HEK293T (cell line): ENCODE data around the gene DMRTB1.

Source experiments
- CTCF ChIA-PET: fragments of 350-600 bp; formaldehyde crosslinking; extraction: SDS; loops from one replicate; lab custom pipeline; 2021; ENCODE audit warnings: antibody characterized with exemption, inconsistent platforms; lab: Yijun Ruan, JAX
- POLR2A ChIA-PET: fragments of 350-600 bp; formaldehyde crosslinking; extraction: SDS; loops from one replicate; lab custom pipeline; 2020; ENCODE audit warnings: antibody characterized with exemption, inconsistent platforms; lab: Yijun Ruan, JAX
- DNase-seq: peaks from one replicate; pipeline ENCODE4 v3.0.0; 2012; ENCODE audit warnings: mixed read lengths; ENCODE audit errors: extremely low spot score
- ARNT ChIP-seq: fragments of 450-650 bp; IDR thresholded peaks from 2 replicates; pipeline ENCODE4 v1.6.1; 2017; ENCODE audit warnings: mild to moderate bottlenecking
- BHLHE40 ChIP-seq: fragments of 450-650 bp; IDR thresholded peaks from 2 replicates; pipeline ENCODE4 v1.6.1; 2016; ENCODE audit warnings: mild to moderate bottlenecking, moderate library complexity, borderline replicate concordance
- CTBP1 ChIP-seq: fragments of 450-650 bp; IDR thresholded peaks from 2 replicates; pipeline ENCODE4 v1.6.1; 2016; ENCODE audit warnings: borderline replicate concordance
- ELF4 ChIP-seq: fragments of 450-650 bp; IDR thresholded peaks from 2 replicates; pipeline ENCODE4 v1.6.1; 2017; ENCODE audit warnings: antibody characterized with exemption
- FOXA1 ChIP-seq: fragments of 450-650 bp; IDR thresholded peaks from 2 replicates; pipeline ENCODE4 v1.6.1; 2016; ENCODE audit warnings: mild to moderate bottlenecking
- FOXK2 ChIP-seq: fragments of 450-650 bp; IDR thresholded peaks from 2 replicates; pipeline ENCODE4 v1.6.1; 2016; ENCODE audit warnings: mild to moderate bottlenecking
- FOXM1 ChIP-seq: fragments of 450-650 bp; IDR thresholded peaks from 2 replicates; pipeline ENCODE4 v1.6.1; 2017; ENCODE audit warnings: mild to moderate bottlenecking, borderline replicate concordance
- HDGF ChIP-seq: fragments of 450-650 bp; IDR thresholded peaks from 2 replicates; pipeline ENCODE4 v1.6.1; 2017; ENCODE audit warnings: antibody characterized with exemption, borderline replicate concordance
- L3MBTL2 ChIP-seq: fragments of 450-650 bp; conservative IDR thresholded peaks from 2 replicates; pipeline ENCODE4 v1.6.1; 2016; ENCODE audit warnings: mild to moderate bottlenecking
- LEF1 ChIP-seq: fragments of 450-650 bp; IDR thresholded peaks from 2 replicates; pipeline ENCODE4 v1.6.1; 2017; ENCODE audit warnings: mild to moderate bottlenecking, borderline replicate concordance
- NFRKB ChIP-seq: fragments of 450-650 bp; IDR thresholded peaks from 2 replicates; pipeline ENCODE4 v1.6.1; 2016; ENCODE audit warnings: mild to moderate bottlenecking, moderate library complexity
- PKNOX1 ChIP-seq: fragments of 450-650 bp; IDR thresholded peaks from 2 replicates; pipeline ENCODE4 v1.6.1; 2016
- SP1 ChIP-seq: fragments of 450-650 bp; IDR thresholded peaks from 2 replicates; pipeline ENCODE4 v1.6.1; 2017
- SUZ12 ChIP-seq: fragments of 450-650 bp; IDR thresholded peaks from 2 replicates; pipeline ENCODE4 v1.6.1; 2016; ENCODE audit warnings: mild to moderate bottlenecking
- TARDBP ChIP-seq: fragments of 450-650 bp; IDR thresholded peaks from 2 replicates; pipeline ENCODE4 v1.6.1; 2016
- ZNF384 ChIP-seq: fragments of 450-650 bp; IDR thresholded peaks from 2 replicates; pipeline ENCODE4 v1.6.1; 2016

DMRTB1 gene

GRCh38 chr1:53459321-53460175 is at the start of gene DMRTB1:
TSS of gene DMRTB1 (plus strand) at chr1:53459399. CDS start at chr1:53459454, 55 bp downstream.
- CTCF ChIA-PET = interaction anchor here (0.9 kb wide), 1 partner anchor 10 kb away, joined by 3 read pairs; no protein-coding TSS in a partner anchor
- DNase-seq = no peak
- POLR2A ChIA-PET = no interaction called here
- no peak for TF ChIP-seq FOXK2
- no peak for TF ChIP-seq ARNT
- no peak for TF ChIP-seq FOXM1
- no peak for TF ChIP-seq CTBP1
- TF ChIP-seq FOXA1 = no peak
- TF ChIP-seq PKNOX1 = no peak
- TF ChIP-seq ELF4 = no peak
- no peak for TF ChIP-seq HDGF
- TF ChIP-seq ZNF384 = no peak
- no peak for TF ChIP-seq SP1
- TF ChIP-seq LEF1 = no peak
- TF ChIP-seq BHLHE40 = no peak
- no peak for TF ChIP-seq TARDBP
- TF ChIP-seq NFRKB = no peak
- no peak for TF ChIP-seq SUZ12
- TF ChIP-seq L3MBTL2 = no peak

GRCh38 chr1:53409695-53410094 is 49.5 kb upstream of the DMRTB1 start:
- no peak for DNase-seq
- CTCF ChIA-PET = no interaction called here
- POLR2A ChIA-PET = no interaction called here
- TF ChIP-seq HDGF (no peak), L3MBTL2 (no peak), ZNF384 (no peak), LEF1 (no peak)

- ChIA-PET CTCF (no interaction called here), POLR2A (no interaction called here)
- peak; percentile 28 for DNase-seq
- TF ChIP-seq PKNOX1 = peak; percentile 11; the same call in 1 of the 2 replicates
- no peak for TF ChIP-seq LEF1
These were observed 49.1 kb upstream of the DMRTB1 start for GRCh38 chr1:53410100-53410541.

- TF ChIP-seq BHLHE40 (no peak), SP1 (no peak), LEF1 (no peak), CTBP1 (no peak), FOXA1 (no peak), ARNT (no peak), FOXK2 (no peak), TARDBP (no peak), SUZ12 (no peak), ZNF384 (no peak), HDGF (no peak), FOXM1 (no peak)
- CTCF ChIA-PET = no interaction called here
- POLR2A ChIA-PET = no interaction called here
- no peak for DNase-seq
These were observed 48.5 kb upstream of the DMRTB1 start for GRCh38 chr1:53410701-53411100.

GRCh38 chr1:53411541-53412152 is 47.6 kb upstream of the DMRTB1 start:
- TF ChIP-seq HDGF (no peak), FOXA1 (no peak), LEF1 (no peak), CTBP1 (no peak), ELF4 (no peak), ZNF384 (no peak), FOXK2 (no peak), L3MBTL2 (no peak), FOXM1 (no peak)
- ChIA-PET POLR2A (no interaction called here), CTCF (no interaction called here)
- DNase-seq = no peak

GRCh38 chr1:53412285-53413174 is 46.7 kb upstream of the DMRTB1 start:
- CTCF ChIA-PET = interaction anchor here (0.7 kb wide), 1 partner anchor 303 kb away, joined by 5 read pairs; no protein-coding TSS in a partner anchor
- POLR2A ChIA-PET = no interaction called here
- DNase-seq = no peak
- TF ChIP-seq SP1 = no peak
- no peak for TF ChIP-seq NFRKB
- no peak for TF ChIP-seq FOXA1
- TF ChIP-seq ZNF384 = no peak
- no peak for TF ChIP-seq ELF4
- no peak for TF ChIP-seq PKNOX1
